Spleen (tissue), 7 donors: ENCODE data around the gene PRR7.

Experiments used
- CTCF ChIP-seq, 11 experiments: fragments of 200-600 bp in 7 of 11; fragments of 450-650 bp in 4 of 11; sonication (generic) in 4 of 11; IDR thresholded peaks in 8 of 11; conservative IDR thresholded peaks in 3 of 11; 1 replicate in 7 of 11; 2 replicates in 4 of 11; pipeline versions ENCODE4 v1.4.0 to v1.8.0; 2016 to 2021; ENCODE audit warnings: antibody characterized with exemption in 11 of 11, inconsistent platforms in 4 of 11, mild to moderate bottlenecking in 1 of 11
- POLR2A ChIP-seq, 3 donors: fragments of 450-650 bp; IDR thresholded peaks; one replicate each; pipeline ENCODE4 v1.5.1; 2017; ENCODE audit warnings: antibody characterized with exemption in 3 of 3, mild to moderate bottlenecking in 1 of 3
- donor health status: DM: no; HTN: no; CAD: no; lungs with moderate emphysema.
- donor health status: DM: no; HTN: no; CAD: no.
- donor health status: DM: no; HTN: no; CAD: no.

GRCh38 chr5:177499842-177500241 is 53.2 kb downstream of the PRR7 start:
- TF ChIP-seq POLR2A (IDR thresholded peaks at IDR 0.05), result no peak
- TF ChIP-seq CTCF (IDR thresholded peaks at IDR 0.05 in 8 of 11, conservative IDR thresholded peaks at IDR 0.05 in 3 of 11), result no peak
